IPS-18c (cell line): ENCODE data around the gene RHEB.

ENCODE experiments used
- H3K4me3 ChIP-seq: 2 replicates; pipeline ENCODE4 v1.7.0; 2013; ENCODE audit warnings: low read depth, mild to moderate bottlenecking, low read length, moderate library complexity; ENCODE audit not compliant: insufficient read depth
- H3K9me3 ChIP-seq: one replicate; pipeline ENCODE4 v1.6.1; 2013; ENCODE audit warnings: mild to moderate bottlenecking, low read length, moderate library complexity; ENCODE audit not compliant: control insufficient read depth, insufficient read depth

RHEB gene

DNA sequence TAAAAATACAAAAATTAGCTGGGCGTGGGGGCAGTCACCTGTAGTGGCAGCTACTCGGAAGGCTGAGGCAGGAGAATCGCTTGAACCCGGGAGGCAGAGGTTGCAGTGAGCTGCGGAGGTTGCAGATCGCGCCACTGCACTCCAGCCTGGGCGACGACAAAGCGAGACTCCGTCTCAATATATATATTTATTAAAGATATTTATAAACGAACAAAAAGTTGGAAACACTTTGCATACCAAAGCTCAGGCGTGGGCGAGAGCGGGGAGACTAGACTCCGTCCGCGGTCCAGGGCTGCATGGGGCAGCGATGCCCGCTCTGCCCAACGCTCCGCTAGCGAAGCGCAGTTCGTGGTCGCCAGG, 71.8 kb downstream of the RHEB start:
- Histone ChIP-seq H3K9me3 (no peaks in the 10 kb centered on the region), H3K4me3 (peak overlapping the region; percentile 61)

DNA sequence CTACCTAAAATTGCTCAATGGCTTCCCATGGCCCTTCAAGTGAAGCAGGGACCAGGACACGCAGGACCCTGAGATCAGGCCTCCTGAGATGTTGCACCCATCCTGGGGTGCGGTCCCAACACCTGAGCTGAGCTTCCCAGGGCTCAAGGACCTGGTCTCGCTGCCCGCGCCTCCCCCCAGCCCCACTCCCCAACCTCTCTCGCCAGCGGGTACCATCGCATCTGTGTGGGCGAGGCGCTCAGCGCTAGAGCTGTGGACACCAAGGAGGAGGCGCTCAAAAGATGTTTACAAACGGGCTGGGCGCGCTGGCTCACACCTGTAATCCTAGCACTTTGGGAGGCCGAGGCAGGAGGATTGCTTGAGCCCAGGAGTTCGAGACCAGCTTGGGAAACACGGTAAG, 72.4 kb downstream of the RHEB start:
- Histone ChIP-seq H3K9me3 (no peaks in the 10 kb centered on the region), H3K4me3 (no peak overlapping the region)

DNA sequence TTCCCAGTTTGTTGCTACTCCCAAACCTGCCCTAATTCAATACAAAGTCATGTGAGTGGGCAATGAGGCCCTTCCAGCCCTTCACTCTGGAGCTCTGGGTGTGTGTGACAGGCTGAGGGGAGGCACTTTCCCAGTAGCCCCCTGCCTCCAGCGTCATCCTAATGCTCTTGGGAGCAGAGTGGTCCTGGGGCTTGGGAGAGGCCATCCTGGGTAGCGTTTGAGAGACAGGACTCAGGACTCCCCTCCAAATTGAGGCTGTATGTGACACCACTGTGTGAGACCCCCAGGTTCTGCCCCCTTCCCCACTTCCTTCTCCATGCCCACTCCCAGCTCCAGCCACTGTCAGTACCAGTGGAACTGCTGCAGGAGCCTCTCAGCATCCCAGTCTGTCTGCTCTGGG, 73.3 kb downstream of the RHEB start:
- no peaks in the 10 kb centered on the region for H3K9me3 ChIP-seq
- H3K4me3 ChIP-seq: no peak overlapping the region

DNA sequence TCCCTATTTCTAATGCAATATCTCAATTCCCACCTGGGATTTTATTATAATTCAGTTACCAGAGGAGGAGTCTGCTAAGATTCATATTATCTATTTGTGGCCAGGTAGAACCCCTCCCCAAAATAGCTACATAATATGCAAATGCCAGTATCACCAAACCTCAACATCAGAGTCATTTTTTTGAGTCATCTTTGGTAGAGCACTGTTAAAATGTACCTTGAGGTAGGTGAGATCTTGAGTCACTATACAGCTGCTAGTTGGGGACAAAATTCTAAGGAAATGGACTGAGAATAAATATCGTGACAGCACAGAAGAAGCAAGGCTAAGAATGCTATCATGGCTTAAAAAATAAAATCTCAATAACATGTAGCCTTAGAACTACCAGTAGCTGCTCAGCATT, 75.1 kb downstream of the RHEB start:
- no peak overlapping the region for H3K4me3 ChIP-seq
- H3K9me3 ChIP-seq: no peaks in the 10 kb centered on the region

DNA sequence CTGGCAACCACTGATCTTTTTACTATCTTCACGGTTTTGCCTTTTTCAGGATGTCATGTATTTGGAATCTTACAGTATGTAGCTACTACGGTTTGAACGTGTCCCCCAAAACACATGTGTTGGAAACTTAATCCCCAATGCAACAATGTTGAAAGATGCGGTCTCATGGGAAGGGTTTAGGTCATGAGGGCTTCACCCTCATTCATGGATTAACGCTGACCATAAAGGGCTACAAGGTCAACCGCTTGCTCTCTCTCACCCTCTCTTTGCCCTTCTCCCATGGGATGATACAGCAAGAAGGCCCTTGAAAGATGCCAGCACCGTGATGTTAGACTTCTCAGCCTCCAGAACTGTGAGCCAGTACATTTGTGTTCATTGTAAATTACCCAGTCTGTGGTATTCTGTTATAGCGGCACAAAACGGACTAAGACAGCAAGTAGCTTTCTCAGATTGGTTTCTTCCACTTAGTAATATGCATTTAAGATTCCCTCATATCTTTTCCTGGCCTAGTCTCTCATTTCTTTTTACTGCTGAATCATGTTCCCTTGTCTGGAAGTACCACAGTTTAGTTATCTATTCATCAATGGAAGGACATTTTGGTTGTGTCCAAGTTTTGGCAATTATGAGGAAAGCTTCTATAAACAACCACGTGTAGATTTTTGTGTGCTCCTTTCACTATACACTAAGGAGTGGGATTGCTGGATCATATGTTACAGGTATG, 76.8 kb downstream of the RHEB start:
- Histone ChIP-seq H3K9me3 (peaks cover 4% of the 10 kb centered on the region), H3K4me3 (no peak overlapping the region)

DNA sequence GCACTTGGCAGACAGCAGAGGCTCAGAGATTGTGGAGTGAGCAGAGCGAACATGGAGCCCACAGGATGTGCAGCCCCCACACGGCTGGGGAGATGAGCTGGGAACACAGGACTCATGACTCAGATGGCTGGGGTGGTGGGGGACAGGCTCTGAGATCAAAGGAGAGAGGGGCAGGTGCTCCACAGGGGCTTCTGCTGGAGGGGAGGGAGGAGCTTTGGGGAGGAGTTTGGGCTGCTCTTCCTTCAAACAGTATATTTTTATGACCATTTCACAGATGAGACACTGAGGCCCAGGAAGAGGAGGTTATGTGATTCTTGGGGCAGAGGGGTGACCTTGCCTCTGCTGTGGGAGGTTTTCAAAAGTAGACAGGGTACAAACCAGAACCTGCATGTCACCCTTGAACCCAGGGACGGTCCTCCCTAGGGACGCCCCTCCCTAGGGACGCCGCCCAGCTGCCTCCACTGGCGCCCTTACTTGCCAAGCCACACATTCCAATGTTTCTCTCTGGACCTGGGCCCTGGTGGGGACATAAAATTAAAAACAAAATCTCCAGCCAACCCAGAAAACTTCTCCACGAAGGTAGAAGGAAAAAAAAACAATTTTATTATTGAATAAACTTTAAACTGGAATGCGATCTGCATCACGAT, 78.8 kb downstream of the RHEB start:
- Histone ChIP-seq H3K4me3 (peak overlapping the region; percentile 54; the same call in 1 of the 2 replicates), H3K9me3 (peaks cover 4% of the 10 kb centered on the region)

DNA sequence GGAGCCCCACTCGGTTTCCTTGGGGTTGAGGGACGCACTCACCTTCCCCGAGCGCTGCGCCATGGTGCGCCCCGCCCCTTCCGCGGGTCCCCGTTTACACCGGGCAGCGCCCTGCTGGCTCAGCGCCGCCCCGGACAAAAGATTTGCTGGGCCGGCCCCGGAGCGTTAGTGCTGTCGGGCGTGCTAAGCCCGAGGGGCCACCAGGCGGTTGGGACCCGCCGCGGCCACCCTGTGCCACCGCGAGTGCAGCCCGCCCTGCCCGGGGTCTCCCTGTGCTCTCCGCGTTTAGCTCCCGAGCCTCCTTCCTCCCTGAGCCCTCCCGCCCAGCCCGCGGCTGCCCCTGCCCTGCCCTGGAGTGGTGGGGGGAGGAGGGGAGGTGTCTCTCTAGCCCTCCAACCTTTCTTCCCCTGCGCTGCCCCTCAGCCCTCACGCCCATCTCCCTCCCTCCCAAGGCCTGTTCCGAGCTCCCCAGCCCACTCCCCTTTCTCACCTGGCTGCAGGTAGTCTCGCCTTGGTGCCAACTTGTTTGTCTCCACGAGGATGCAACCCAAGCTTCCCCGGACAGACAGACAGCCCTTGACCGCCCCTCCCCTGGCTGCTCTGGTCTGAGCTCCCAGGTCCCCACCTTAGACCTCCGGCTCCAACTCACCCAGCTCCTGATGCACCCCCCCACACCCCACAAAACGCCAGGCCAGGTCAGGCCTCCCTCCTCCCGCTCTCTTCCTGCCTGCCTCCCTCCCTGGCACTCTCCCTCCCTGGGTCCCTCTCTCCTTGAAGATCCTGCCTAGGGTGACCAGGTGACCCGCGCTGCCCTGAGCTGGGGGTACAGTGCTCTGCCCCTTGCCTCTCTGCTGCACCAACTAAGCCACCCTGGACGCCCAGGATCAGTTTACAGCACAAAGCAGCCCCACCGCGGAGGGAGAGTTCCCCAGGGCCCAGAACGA, 79.6 kb downstream of the RHEB start, which contains the start of gene CRYGN:
CRYGN (minus strand) TSS at position 287 of the 944 bp plus-strand sequence; CDS start at position 63, 224 bp downstream.
- Histone ChIP-seq H3K9me3 (peaks cover 4% of the 10 kb centered on the region), H3K4me3 (peak within 1 kb of the TSS; percentile 54; the same call in 1 of the 2 replicates)

DNA sequence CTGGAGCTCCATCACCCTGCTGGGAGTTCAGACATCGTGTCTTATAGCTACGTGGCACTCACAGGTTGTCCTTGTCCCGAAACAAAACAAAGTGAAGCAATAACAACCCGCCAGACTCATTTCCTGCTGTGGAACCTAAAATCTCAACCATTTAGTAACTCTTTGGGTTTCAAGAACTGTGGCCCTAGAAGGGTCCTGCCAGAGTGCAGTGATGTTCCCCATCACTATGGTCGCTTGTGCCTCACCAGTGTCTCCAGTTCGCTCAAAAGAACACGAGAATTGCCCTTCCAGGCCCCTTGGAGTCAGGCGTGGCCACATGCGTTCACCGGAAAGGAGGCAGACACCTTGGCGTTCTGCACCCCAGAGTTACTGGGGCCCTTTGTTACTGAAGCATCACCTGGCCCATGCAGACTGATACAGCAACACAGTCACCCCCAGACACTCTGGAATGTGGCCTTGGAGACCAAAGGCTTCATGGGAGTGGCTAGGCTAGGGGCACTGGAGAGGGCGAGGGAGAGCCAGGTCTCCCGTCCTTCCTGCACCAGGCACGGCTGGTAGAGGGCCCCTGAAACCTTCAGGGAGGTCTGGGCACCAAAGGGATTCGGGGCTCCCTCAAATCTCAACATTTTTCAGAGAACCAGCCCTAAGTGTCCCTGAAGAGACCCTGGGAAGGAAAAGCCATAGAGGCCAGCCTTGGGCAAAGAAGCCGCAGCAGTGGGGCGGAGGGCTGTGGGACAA, 80.7 kb downstream of the RHEB start:
- H3K4me3 ChIP-seq: peak overlapping the region; percentile 54; the same call in 1 of the 2 replicates
- peaks cover 4% of the 10 kb centered on the region for H3K9me3 ChIP-seq

DNA sequence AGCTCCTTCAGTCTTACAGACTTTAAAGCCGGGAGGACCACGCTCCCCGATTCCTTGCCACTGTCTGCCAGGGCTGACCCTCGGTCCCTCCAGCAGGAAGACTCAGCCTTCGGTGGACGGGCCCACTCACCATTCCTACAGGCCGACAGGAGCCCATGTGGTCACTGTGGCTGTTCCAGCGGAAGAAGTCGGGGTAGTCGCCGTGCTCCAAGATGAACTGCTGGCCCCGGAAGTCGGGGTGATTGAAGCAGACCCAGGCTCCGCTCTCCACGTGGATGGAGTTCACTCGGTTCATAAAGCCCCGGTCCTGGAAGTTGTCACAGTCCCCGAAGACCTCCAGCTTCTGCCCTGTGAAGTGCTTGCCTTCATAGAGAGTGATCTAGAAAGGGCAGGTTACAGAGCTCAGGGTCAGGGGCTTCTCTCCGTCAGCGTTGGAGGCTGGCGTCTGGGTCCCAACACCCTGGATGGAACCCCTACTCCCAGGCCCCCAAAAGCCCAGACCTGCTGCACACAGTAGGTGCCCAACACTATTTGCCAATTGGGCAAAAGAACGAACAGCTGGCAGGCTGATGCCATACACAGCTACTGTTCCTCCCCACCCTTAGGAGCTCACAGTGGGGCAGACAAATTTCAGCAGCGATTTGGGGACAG, 81.7 kb downstream of the RHEB start:
- Histone ChIP-seq H3K4me3 (no peak overlapping the region), H3K9me3 (peaks cover 4% of the 10 kb centered on the region)

DNA sequence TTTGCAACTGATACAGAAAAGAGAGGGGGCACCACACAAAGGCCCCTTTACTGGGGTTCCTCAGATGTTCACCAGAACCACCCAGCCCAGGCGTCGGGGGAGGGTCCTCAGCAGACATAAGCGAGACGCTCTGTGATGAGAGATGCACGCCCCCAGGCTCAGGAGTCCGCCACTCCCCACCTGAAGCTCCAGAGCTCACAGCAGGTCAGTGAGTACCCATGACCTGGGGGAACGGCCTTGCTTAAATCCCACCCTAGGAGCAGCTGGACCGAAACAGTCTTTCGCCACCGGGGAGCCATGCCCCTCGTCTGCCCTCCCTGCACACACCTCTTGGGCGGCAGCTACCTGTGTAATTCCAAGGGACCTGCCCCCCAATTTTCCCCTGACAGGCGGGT, 82.5 kb downstream of the RHEB start:
- peaks cover 4% of the 10 kb centered on the region for H3K9me3 ChIP-seq
- H3K4me3 ChIP-seq: no peak overlapping the region

DNA sequence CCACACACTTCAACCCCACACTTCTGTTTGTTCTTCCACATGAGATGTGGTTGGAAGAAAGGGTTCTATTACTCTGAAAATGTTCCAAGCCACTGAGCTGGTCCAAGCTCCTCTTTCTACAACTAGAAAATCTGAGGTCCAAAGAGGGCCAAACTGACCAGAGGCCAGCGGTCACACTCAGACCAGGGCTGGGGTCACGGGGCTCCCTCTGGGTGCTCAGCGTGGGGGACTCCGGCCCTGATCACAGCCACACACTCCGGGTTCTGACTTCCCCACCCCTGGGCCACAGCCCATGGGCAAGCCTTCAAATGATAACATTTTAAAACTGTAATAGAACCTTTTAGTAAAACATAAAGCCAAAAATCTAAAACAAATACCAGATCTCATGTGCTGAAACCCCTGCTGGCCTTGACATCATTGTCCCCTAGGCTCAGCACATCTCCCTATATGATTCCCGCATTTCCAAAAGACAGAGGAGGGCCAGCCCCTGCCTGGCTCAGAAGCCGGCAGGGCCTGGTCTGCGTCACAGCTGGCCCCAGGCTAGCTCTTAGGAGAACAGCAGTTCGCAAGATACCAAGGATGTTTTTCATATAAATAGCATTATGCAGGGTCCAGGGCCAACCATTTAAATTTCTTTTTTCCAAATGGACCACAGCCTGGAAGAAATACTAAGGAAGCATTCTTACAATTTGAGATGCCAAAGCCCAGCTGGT, 83.1 kb downstream of the RHEB start:
- H3K9me3 ChIP-seq: peaks cover 4% of the 10 kb centered on the region

DNA sequence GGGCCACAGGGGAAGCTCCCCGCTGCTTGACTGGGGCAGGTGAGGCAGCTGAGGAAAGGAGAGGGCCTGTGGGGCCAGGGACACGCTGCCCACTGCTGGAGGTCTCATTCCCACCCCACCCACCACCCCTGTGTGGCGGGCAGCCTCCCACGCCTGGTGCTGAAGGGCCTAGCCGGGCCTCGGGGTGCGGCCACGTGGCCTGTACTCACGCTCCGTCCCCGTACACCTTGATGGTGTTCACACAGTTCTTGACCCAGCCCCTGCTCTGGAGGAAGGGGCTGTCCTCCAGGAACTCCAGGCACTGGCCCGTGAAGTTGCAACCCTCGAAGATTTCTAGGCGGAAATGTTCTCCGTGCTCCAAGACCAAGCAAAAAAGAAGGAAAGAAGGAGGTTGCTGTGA, 83.7 kb downstream of the RHEB start:
- peaks cover 4% of the 10 kb centered on the region for H3K9me3 ChIP-seq
- no peak overlapping the region for H3K4me3 ChIP-seq

More for the DNA sequence above, 83.1 kb downstream of the RHEB start:
- no peak overlapping the region for H3K4me3 ChIP-seq

DNA sequence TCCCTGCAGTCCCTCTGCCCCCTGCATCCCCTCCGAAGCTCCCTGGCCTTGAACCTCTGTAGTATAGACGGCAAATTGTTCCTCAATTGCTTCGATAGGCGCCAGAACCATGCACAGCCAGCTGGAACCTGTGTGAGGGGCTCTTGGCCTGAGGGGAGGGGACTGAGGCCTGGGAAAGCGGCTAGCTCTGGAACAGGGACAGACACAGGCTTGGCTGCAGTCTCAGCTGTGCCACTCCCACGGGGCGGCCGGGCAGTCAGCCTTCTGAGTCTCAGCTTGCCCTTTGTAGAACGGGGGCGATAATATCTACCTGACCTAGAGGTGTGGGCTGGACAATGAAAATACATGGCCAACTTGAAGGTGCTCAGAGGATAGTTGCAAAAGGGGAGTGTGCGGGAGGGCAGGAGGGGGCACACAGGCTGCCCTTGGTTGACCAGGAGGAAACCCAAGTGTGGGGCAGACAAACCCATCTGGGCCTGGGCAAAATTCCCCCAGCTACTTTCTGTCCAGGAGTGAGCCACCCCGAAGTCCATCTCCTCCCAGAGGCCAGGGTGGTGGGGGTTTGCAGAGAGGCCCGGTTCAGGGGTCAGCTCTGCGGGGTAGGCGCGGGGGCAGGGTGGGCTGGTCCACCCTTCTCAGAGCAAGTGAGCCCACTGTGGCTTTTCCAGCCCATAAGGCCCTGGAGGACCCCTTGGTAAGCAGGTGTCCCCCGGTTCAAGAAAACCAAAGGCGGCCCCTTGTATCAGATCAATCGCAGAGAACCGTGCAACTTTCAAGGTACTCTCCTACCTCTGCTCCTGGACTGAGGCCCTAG, 84.4 kb downstream of the RHEB start:
- H3K9me3 ChIP-seq: peaks cover 4% of the 10 kb centered on the region
- no peak overlapping the region for H3K4me3 ChIP-seq

DNA sequence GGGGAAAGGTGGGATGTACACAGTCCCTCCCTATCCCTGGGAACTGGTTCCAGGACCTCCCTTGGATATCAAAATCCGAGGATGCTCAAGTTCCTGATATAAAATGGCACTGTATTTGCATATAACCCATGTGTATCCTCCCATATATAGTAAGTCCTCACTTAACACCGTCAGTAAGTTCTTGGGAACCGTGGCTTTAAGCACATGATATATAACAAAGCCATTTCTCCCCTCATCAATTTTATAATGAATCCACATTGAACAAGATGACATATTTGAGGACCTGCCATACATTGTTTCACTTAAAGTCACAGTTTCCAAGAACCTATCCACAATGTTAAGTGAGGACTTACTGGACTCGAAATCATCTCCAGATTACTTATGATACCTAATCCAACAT, 85.1 kb downstream of the RHEB start:
- Histone ChIP-seq H3K9me3 (peaks cover 4% of the 10 kb centered on the region), H3K4me3 (no peak overlapping the region)

DNA sequence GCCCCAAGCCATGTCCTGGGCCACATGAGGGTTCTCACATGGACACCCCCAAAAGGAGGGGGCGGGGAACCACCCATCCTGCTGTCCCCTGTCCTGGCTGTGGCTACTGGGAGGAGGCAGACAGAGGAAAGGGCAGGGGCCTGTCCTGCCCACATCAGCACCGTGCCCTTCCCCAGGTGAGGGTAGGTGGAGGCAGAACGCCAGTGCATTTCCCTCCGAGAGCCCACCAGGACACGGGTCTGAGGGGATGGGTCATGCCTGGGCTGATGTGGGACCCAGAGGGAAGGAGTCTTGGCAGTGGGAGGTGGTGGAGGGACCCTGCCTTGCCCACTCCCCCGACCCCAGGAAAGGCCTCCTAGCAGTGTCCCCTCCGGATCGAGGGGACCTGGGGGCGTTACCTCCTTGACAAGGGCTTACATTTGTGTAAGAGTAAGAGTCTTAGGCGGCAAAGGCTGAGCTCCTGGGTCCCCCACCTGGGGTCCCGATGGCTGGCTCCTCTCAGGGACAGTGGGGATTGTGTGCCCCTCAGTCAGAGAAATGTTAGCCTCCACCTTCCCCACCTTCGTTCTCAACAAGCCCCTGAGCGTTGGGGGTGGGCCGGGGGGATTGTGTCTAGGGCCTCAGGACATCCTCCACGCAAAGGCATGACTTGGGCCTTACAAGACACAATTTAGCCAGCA, 85.8 kb downstream of the RHEB start:
- Histone ChIP-seq H3K4me3 (no peak overlapping the region), H3K9me3 (no peaks in the 10 kb centered on the region)
